ENCODE data around the gene TECPR1. TPM values are rescaled to one million over a fixed set of nuclear protein-coding genes. Genes with fewer than 3 reads are reported as not detected.

TECPR1 gene
- polyA plus RNA-seq, 1 donor from 2014 or later = 28.8 TPM

DNA sequence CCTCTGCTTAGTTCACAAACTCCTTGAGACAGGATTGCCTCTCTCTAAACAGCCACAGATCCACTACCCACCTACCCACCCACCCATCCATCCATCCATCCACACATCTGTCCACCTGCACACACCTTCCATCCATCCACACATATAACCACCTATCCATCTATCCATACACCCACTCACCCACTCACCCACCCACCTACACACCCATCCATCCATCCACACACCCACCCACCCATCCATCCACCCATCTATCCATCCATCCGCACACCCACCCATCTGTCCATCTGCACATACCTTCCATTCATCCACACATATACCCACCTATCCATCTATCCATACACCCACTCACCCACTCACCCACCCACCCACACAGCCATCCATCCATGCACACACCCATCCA lies 9.7 kb downstream of the TECPR1 start:
- Mint-ChIP-seq H3K4me1 (no peaks in the 10 kb centered on the region), H3K9me3 (no peaks in the 10 kb centered on the region), H3K4me3 (no peak overlapping the region), H3K27me3 (no peaks in the 10 kb centered on the region), H3K36me3 (peaks cover 18% of the 10 kb centered on the region), H3K27ac (no peak overlapping the region)

DNA sequence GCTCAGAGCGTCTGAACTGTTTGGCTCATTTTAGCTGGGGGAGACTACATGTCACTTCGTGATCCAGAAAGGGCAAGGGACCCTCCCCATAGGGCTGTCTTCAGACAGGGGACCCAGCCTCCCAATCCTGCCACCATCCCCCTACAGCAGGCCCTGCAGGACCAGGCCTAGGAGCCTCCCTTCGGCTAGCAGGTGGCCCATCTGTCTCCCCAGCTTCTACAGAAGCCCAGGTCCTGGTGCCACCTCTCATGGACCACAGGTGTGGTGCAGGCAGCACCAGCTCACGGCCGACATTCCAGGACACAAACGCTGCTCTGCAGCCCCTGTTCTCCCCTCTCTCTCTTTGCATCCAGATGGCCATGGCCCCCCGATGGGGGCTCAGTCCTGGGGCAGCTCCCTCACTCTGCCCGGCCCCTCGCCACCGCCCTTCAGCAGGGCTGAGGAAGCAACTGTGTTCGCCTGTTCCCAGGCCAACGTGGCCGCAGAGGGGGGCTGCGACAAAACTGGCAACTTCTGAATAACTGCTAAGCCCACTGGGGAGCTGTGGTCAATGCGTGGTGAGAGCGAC lies 10.3 kb downstream of the TECPR1 start:
- Mint-ChIP-seq H3K4me1 (no peaks in the 10 kb centered on the region), H3K4me3 (no peak overlapping the region), H3K27ac (no peak overlapping the region), H3K36me3 (peaks cover 18% of the 10 kb centered on the region), H3K27me3 (no peaks in the 10 kb centered on the region), H3K9me3 (no peaks in the 10 kb centered on the region)

DNA sequence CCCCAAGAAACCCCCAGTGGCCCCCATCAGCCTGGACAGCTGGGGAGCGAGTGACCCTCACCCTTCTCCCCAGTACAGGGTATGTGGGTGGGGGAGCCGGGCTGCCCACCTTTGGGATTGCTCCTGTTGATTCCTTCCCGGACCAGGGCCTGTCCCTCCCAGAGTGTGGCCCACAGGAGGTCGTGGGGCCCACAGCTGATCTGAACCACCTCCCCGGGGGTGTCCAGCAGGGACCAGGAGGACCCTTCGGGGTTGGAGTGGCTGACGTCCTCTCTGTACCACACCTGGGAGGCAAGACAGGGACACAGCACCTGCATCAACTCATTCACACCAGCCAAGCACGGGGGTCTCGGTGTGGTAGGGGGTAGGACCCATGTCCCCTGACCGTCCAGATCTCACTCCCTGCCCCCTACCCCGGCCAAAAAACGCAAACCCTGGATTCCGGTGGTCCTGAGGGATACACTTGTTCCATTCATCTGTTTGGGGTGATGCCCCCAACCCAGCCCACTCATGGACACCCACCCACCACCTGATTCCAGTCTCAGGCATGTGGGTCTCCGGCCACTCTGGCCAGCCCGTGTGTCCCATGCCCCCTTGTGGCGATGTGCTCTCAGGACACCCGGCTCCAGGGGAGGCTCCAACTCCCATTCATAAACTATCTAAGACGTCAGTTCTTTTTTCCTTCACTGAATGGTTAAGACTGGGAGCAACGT lies 10.9 kb downstream of the TECPR1 start:
- Mint-ChIP-seq H3K27me3 (no peaks in the 10 kb centered on the region), H3K27ac (no peak overlapping the region)

DNA sequence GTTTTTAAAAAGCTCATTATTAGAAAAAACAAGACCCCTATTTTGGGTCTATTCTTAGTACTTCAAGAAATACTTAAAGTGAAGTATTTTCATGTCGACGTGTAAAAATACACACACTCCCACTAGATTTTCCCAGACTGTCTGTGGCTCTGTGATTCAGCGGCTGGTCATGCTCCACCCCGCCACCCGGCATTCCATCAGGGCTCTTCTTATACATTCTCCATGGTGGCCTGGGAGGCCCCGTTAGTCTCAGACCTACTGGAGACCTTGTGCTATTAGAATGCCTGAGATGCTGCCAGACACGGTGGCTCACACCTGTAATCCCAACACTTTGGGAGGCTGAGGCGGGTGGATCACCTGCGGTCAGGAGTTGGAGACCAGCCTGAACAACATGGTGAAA lies 13.1 kb downstream of the TECPR1 start:
- Mint-ChIP-seq H3K4me1 (no peaks in the 10 kb centered on the region), H3K4me3 (no peak overlapping the region), H3K9me3 (no peaks in the 10 kb centered on the region), H3K27me3 (no peaks in the 10 kb centered on the region), H3K36me3 (peaks cover 15% of the 10 kb centered on the region), H3K27ac (no peak overlapping the region)

More for the DNA sequence above, 10.9 kb downstream of the TECPR1 start:
- Mint-ChIP-seq H3K9me3 (no peaks in the 10 kb centered on the region), H3K36me3 (peaks cover 18% of the 10 kb centered on the region), H3K4me1 (no peaks in the 10 kb centered on the region), H3K4me3 (no peak overlapping the region)

DNA sequence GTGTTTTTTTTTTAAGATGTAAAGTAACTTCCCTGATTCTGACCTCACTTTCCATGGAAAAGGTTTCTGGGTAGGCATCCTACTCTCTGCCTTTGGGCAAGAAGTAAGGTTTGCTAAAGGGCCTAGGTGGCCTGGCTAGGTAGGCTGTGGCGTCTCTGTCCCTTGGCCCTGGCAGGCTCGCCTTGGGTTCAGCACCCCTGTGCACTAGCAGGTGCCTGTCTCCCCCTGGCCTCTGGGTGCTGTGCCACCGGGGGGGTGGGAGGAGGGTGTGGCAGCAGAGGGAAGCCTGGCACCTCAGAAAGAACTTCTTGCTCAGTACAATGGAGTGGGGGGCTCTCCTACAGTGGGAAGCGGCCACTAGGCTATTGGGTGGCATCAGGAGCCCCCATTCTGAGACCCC lies 14.0 kb downstream of the TECPR1 start:
- no peaks in the 10 kb centered on the region for H3K9me3 Mint-ChIP-seq
- no peaks in the 10 kb centered on the region for H3K4me1 Mint-ChIP-seq
- peaks cover 16% of the 10 kb centered on the region for H3K36me3 Mint-ChIP-seq
- no peak overlapping the region for H3K4me3 Mint-ChIP-seq
- no peaks in the 10 kb centered on the region for H3K27me3 Mint-ChIP-seq
- H3K27ac Mint-ChIP-seq = no peak overlapping the region

DNA sequence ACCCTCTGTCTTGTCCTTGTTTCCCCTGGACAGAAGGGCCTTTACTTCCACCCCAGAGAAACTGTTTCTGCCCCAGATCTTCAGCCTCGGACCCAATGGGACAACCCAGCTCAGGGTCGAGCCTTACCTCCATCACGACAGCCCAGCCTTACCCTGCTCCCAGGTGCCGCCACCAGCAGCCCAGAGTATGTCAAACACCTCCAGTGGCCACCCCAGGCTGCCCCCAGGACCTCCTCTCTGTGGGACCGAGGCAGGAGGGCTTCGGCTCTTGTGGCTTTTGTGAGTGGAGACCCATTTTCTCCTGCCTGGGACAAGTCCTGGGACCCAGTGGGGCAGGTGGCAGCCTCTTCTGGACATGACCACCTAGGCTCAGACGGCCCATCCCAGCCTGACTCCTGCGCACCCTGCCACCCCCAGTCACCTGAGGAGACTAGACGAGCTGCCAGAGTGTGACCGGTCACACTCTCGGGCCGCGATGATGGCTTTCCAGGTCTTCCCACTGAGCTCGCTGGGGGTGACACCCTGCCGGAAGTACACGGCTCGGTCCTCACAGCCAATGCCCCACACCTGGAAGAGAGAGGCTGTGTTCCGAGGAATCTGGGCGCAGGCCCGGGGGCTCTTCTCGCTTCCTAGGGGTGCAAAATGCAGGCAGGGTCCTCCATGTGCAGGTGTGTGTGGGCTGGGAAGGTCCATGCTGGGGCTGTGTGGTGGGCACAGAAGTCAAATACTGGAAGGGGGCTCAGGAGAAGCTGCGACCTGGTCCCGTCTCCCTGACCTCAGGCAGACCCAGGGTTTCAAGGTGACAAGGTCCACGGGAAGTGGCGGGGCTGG lies 15.5 kb downstream of the TECPR1 start:
- no peaks in the 10 kb centered on the region for H3K4me1 Mint-ChIP-seq
- H3K9me3 Mint-ChIP-seq = no peaks in the 10 kb centered on the region
- peaks cover 16% of the 10 kb centered on the region for H3K36me3 Mint-ChIP-seq
- no peak overlapping the region for H3K27ac Mint-ChIP-seq
- no peak overlapping the region for H3K4me3 Mint-ChIP-seq
- no peaks in the 10 kb centered on the region for H3K27me3 Mint-ChIP-seq

DNA sequence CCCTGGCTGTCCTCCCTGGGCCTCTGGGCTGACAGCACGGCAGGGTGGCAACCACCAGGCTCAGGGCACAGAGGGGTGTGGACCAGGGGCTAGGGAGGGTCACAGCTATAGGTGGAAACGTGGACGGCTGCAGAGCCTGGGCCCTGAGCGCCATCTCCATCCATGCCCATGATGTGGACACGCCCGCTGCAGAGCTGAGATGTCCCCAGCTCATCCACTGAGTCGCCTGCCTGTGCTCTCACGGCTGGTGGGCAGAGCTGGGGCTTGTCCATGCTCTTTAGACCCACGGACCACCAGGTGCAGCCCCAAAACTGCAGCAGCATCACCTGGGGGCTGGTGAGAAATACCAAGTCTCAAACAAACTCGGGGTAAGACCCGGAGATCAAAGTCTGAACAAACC lies 16.1 kb downstream of the TECPR1 start:
- H3K4me3 Mint-ChIP-seq = no peak overlapping the region
- no peaks in the 10 kb centered on the region for H3K27me3 Mint-ChIP-seq
- H3K27ac Mint-ChIP-seq = no peak overlapping the region
- no peaks in the 10 kb centered on the region for H3K9me3 Mint-ChIP-seq
- no peaks in the 10 kb centered on the region for H3K4me1 Mint-ChIP-seq
- peaks cover 12% of the 10 kb centered on the region for H3K36me3 Mint-ChIP-seq

DNA sequence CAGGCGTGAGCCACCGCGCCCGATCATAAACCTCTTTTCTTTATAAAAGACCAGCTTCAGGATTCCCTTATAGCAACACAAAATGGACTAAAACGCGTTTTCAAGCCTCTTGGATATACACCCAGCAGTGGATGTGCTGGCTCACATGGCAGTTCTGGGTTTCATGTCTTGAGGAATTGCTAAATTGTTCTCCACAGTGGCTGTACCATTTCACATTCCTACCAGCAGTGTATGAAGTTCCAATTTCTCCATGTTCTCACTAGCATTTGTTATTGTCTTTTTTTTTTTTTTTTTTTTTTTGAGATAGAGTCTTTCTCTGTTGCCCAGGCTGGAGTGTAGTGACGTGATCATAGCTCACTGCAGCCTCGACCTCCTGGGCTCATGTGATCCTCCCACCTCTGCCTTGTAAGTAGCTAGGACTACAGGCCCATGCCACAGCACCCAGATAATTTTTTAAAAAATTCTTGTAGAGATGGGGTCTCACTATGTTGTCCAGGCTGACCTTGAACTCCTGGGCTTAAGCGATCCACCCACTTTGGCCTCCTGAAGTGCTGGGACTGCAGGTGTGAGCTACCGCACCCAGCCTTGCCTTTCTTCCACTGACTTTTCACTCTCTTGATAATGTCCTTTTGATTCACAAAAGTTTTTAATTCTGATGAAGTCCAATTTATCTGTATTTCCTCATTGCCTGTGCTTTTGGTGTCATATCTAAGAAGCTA lies 17.4 kb downstream of the TECPR1 start:
- Mint-ChIP-seq H3K4me3 (no peak overlapping the region), H3K27ac (no peak overlapping the region), H3K27me3 (no peaks in the 10 kb centered on the region), H3K4me1 (no peaks in the 10 kb centered on the region), H3K36me3 (peaks cover 15% of the 10 kb centered on the region), H3K9me3 (no peaks in the 10 kb centered on the region)

DNA sequence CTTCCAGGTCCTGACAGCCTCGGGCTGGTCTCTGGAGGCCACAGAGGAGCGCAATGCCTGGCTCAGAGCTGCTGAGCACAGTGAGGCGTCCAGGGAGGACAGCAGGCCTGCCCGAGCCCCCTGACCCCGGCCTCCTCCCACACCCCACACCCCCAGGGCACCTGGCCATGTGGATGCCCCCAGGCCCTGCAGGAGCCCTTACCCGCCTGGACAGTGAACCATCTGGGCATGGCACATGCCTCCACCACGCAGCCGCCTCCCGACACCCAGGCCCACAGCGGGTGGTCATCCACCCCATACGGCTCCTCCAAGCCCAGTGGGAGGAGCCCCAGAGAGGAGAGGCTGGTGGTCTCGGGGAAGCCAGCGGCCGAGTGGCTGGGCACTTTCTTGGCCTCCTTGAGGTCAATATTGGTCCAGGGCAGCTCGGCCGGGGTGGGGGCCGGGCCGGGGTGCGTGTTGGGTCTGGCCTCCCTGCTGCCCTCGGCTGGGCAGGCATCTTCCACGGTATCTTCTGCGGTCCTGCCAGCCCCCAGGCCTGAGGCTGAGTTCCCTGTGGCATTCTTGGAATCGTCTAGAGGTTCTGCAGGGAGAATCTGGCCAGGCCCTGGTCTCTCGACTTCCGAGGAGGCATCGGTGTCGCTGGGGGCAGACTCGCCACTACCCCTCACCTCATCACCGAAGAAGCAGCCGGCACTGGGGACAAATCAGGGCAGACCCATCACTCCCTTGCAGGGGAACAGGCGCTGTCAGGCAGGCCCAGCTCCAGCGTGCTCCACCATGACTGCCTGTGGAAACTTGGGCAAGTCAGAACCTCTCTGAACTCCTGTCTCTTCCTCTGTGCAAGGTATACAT lies 18.6 kb downstream of the TECPR1 start:
- Mint-ChIP-seq H3K9me3 (no peaks in the 10 kb centered on the region), H3K27me3 (no peaks in the 10 kb centered on the region), H3K4me3 (no peak overlapping the region), H3K27ac (peak overlapping the region in 1 of 3 donors; percentile 71), H3K4me1 (no peaks in the 10 kb centered on the region), H3K36me3 (peaks cover 11% of the 10 kb centered on the region)

DNA sequence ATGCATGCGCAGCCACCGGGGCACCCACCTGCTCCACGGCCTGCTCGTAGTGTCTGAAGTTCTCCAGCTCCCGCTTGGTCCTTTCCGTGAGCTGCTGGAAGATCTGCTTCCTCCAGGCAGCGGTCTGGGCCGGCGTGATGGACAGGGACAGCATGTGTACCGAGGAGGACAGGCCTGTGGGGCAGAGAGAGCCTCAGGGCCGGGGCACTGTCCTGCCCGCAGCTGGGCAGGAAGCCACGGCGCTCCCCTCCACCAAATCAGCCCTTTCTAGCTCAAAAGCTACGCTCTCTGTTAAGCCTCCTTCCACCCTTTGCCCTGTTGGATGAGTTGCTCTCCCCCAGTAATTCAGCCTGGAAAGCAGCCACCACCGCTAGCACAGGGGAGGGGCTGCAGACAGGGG lies 19.2 kb downstream of the TECPR1 start:
- Mint-ChIP-seq H3K4me3 (no peak overlapping the region), H3K36me3 (peaks cover 13% of the 10 kb centered on the region), H3K27ac (peak overlapping the region in 1 of 3 donors; percentile 71), H3K4me1 (no peaks in the 10 kb centered on the region), H3K27me3 (no peaks in the 10 kb centered on the region), H3K9me3 (no peaks in the 10 kb centered on the region)

DNA sequence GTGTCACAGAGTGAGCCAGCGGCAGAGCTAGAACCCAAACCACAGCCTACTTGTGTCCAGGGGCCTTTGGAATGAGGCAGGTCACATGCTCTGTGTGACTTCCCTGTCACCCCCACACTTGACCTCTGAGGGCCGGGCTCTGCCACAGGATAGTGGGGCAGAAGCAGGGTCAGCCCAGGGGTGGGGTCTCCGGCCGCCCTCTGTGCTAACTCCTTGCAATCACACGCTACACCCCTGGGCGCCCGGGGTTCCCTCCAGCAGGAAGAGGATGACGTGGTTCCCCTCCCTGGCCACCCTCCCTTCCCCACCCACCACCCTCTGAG lies 19.8 kb downstream of the TECPR1 start:
- no peaks in the 10 kb centered on the region for H3K4me1 Mint-ChIP-seq
- no peaks in the 10 kb centered on the region for H3K27me3 Mint-ChIP-seq

DNA sequence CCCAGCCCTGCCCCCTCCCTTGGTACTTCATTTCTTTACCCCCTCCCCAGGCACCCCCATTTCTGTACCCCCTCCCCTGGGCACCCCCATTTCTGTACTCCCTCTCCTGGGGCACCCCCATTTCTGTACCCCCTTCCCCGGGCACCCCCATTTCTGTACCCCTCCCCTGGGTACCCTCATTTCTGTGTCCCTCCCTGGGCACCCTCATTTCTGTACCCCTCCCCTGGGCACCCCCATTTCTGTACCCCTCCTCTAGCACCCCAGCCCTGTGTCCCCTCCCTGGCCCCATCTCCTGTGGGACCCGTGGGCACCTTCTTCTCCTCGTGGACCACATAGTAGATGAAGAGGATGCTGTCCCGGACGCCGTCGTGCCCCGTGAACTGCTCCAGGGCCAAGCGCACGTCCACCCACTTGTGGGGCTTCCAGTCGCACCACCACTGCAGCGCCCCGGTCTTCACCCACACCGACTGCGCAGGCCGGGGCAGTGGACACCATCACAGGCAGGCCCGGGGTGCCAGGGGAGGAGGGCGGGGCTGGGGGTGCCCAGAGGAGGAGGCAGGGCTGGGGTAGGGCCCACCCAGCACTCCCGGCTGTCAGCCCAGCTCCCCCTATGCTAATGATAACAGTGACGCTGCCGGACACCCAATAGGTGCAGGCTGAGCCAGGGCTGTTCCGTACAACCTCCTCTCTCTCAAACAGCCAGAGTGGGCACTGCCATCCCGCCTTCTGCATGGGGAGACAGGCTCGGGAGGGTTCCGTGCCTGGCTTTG lies 20.4 kb downstream of the TECPR1 start:
- Mint-ChIP-seq H3K27ac (no peak overlapping the region), H3K36me3 (peaks cover 10% of the 10 kb centered on the region), H3K4me1 (no peaks in the 10 kb centered on the region), H3K27me3 (no peaks in the 10 kb centered on the region), H3K9me3 (no peaks in the 10 kb centered on the region), H3K4me3 (no peak overlapping the region)

More for the DNA sequence above, 19.8 kb downstream of the TECPR1 start:
- Mint-ChIP-seq H3K9me3 (no peaks in the 10 kb centered on the region), H3K4me3 (no peak overlapping the region), H3K27ac (no peak overlapping the region), H3K36me3 (peaks cover 10% of the 10 kb centered on the region)

DNA sequence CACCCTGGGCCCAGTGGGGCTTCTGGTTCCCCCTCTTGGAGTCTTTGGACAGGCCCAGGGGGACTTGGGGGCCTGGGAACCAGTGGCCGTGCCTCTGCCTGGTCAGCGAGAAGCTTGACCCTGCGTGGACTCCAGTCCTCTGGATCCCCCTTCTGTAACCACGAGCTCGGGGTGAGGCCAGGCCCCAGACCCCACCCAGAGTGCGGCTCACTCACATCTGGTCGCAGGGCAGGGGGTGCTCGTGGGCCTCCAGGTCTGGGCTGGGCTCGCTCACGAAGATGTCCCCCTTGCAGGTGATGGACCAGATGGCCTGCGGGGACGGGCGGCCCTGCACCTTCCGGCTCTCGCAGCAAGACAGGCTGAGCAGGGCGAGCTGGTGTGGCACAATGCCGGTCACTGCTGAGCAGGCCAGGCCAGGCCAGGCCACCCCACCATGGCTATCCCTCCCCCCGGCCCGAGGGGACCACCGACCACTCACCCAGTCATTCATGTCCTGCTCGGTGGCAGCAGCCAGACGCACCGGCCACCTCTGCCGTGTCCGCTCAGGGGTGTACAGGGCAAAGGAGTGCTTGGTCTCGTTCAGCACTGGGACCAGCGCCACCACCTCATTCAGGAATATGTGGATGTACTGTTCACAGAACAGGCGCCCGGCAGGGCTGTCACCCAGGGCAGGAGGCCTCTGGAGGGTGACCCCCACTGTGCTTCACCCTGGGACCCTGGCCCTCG lies 21.1 kb downstream of the TECPR1 start:
- Mint-ChIP-seq H3K4me1 (no peaks in the 10 kb centered on the region), H3K4me3 (no peak overlapping the region), H3K27ac (no peak overlapping the region), H3K9me3 (no peaks in the 10 kb centered on the region), H3K36me3 (peaks cover 10% of the 10 kb centered on the region), H3K27me3 (no peaks in the 10 kb centered on the region)

Data from IgD-negative memory B cell (primary cell).